Gastrocnemius medialis (tissue), 4 donors: ENCODE data around the gene ADRB2. TPM values are rescaled to one million over a fixed set of nuclear protein-coding genes. Genes with fewer than 3 reads are reported as not detected.

Source experiments
- ATAC-seq, 2 donors: fragments of 150-250 bp; one replicate each; pipeline ENCODE4 v1.9.1; 2016
- DNase-seq, 2 donors: peaks; one replicate each; pipeline ENCODE4 v3.0.0-alpha.2; 2019
- H3K27ac ChIP-seq, 4 donors: fragments of 200-600 bp; sonication (generic); 1 replicate in 1 of 4; 2 replicates in 3 of 4; pipeline ENCODE4 v1.5.1; 2016 to 2018; ENCODE audit warnings: mild to moderate bottlenecking in 2 of 4, moderate library complexity in 1 of 4
- H3K27me3 ChIP-seq, 3 donors: fragments of 200-600 bp; sonication (generic) in 2 of 3; 1 replicate in 1 of 3; 2 replicates in 2 of 3; pipeline versions ENCODE4 v1.5.1 to v1.6.0; 2016 to 2019; ENCODE audit warnings: mild to moderate bottlenecking in 1 of 3, moderate library complexity in 1 of 3
- H3K36me3 ChIP-seq, 2 donors: fragments of 200-600 bp; sonication (generic) in 1 of 2; one replicate each; pipeline ENCODE4 v1.5.1; 2017 to 2018
- H3K4me1 ChIP-seq, 2 donors: fragments of 200-600 bp; sonication (generic) in 1 of 2; one replicate each; pipeline ENCODE4 v1.5.1; 2016 to 2017; ENCODE audit warnings: mild to moderate bottlenecking in 2 of 2
- H3K4me3 ChIP-seq, 4 donors: fragments of 200-600 bp; sonication (generic) in 3 of 4; 1 replicate in 1 of 4; 2 replicates in 3 of 4; pipeline ENCODE4 v1.5.1; 2016 to 2019; ENCODE audit warnings: mild to moderate bottlenecking in 2 of 4
- H3K9me3 ChIP-seq, 3 donors: fragments of 200-600 bp; sonication (generic) in 2 of 3; 1 replicate in 1 of 3; 2 replicates in 2 of 3; pipeline ENCODE4 v1.5.1; 2016 to 2019
- CTCF ChIP-seq, 5 experiments: fragments of 450-650 bp in 3 of 5; fragments of 200-600 bp in 2 of 5; sonication (generic) in 2 of 5; IDR thresholded peaks in 4 of 5; conservative IDR thresholded peaks in 1 of 5; 1 replicate in 4 of 5; 2 replicates in 1 of 5; pipeline ENCODE4 v1.5.1; 2016 to 2019; ENCODE audit warnings: antibody characterized with exemption in 5 of 5, mild to moderate bottlenecking in 3 of 5, moderate library complexity in 3 of 5
- POLR2A ChIP-seq, 2 donors: fragments of 450-650 bp; IDR thresholded peaks; one replicate each; pipeline ENCODE4 v1.6.1; 2017; ENCODE audit warnings: antibody characterized with exemption in 2 of 2, mild to moderate bottlenecking in 2 of 2, moderate library complexity in 2 of 2
- in situ Hi-C, 4 donors: fragments of 200-750 bp; cut with MboI; loops; one replicate each; pipeline versions ENCODE4 v1.15.0 to v1.8.0; 2017; ENCODE audit warnings: low sequenced_read_pairs in 4 of 4
- intact Hi-C: fragments of 100-400 bp; cut with DNase I; formaldehyde crosslinking; loops from one replicate; pipeline ENCODE4 v1.15.1; 2023; ENCODE audit warnings: low total_unique reads
- total RNA-seq, 4 donors: library from RNA; depleted of rRNA; stranded (reverse); fragments of >200 nt; gene quantifications; one replicate each; pipeline versions ENCODE4 v1.1.0 to v1.2.3, GENCODE V29; 2016

Gene ADRB2
- total RNA-seq, 4 donors from 2014 or later, result 4.2 to 17.3 (median 6.8) TPM

- Histone ChIP-seq H3K4me3 (peak overlapping the region in 2 of 4 donors; percentile 27), H3K4me1 (peaks cover 19 to 27% of the 10 kb centered on the region in 2 donors), H3K27me3 (no peaks in the 10 kb centered on the region), H3K9me3 (no peaks in the 10 kb centered on the region), H3K27ac (no peak overlapping the region), H3K36me3 (no peaks in the 10 kb centered on the region)
- DNase-seq, result no peak
- in situ Hi-C loops, result loop anchor here in 2 of 4 donors (10.0 kb wide), 2 partner anchors 75 to 195 kb away; no protein-coding TSS in a partner anchor
- no peak for ATAC-seq
- TF ChIP-seq CTCF (IDR thresholded peaks at IDR 0.05 in 4 of 5, conservative IDR thresholded peaks at IDR 0.05 in 1 of 5) (no peak), POLR2A (IDR thresholded peaks at IDR 0.05) (no peak)
- intact Hi-C loops, result no loop called here
These were observed 16.5 kb upstream of the ADRB2 start for GRCh38 chr5:148809781-148810524.

DNA sequence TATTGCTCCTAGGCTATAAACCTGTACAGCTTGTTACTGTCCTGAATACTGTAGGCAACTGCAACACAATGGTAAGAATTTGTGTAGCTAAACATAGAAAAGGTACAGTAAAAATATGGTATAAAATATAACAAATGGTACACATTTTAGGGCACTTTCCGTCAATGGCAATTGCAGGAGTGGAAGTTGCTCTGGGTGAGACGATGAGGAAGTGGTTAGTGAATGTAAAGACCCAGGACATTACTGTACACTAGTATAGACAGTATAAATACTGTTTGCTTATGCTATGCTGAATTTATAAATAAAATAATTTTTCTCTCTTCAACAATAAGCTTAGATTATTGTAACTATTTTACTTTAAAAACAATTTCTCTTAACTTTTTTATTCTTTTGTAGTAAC lies 15.6 kb upstream of the ADRB2 start:
- TF ChIP-seq POLR2A (IDR thresholded peaks at IDR 0.05), result no peak
- TF ChIP-seq CTCF (IDR thresholded peaks at IDR 0.05 in 4 of 5, conservative IDR thresholded peaks at IDR 0.05 in 1 of 5), result no peak
- H3K36me3 ChIP-seq, result no peaks in the 10 kb centered on the region
- intact Hi-C loops (no loop called here), in situ Hi-C loops (loop anchor here in 2 of 4 donors (10.0 kb wide), 2 partner anchors 76 to 194 kb away; no protein-coding TSS in a partner anchor)
- H3K27ac ChIP-seq, result no peak overlapping the region
- H3K9me3 ChIP-seq, result no peaks in the 10 kb centered on the region
- H3K4me3 ChIP-seq, result no peak overlapping the region
- peaks cover 11 to 19% of the 10 kb centered on the region in 2 donors for H3K4me1 ChIP-seq
- no peaks in the 10 kb centered on the region for H3K27me3 ChIP-seq
- ATAC-seq, result no peak
- no peak for DNase-seq

GRCh38 chr5:148811756-148812155 lies 14.7 kb upstream of the ADRB2 start:
- intact Hi-C loops (no loop called here), in situ Hi-C loops (loop anchor here in 2 of 4 donors (10.0 kb wide), 2 partner anchors 77 to 193 kb away; no protein-coding TSS in a partner anchor)
- Histone ChIP-seq H3K27me3 (no peaks in the 10 kb centered on the region), H3K9me3 (no peaks in the 10 kb centered on the region), H3K4me1 (peaks cover 8 to 15% of the 10 kb centered on the region in 2 donors), H3K4me3 (no peak overlapping the region), H3K27ac (no peak overlapping the region), H3K36me3 (no peaks in the 10 kb centered on the region)
- TF ChIP-seq POLR2A (IDR thresholded peaks at IDR 0.05) (no peak), CTCF (IDR thresholded peaks at IDR 0.05 in 4 of 5, conservative IDR thresholded peaks at IDR 0.05 in 1 of 5) (no peak)
- DNase-seq, result no peak
- ATAC-seq, result no peak

- ATAC-seq (no peak), DNase-seq (no peak)
- intact Hi-C loops (no loop called here), in situ Hi-C loops (loop anchor here in 2 of 4 donors (10.0 kb wide), 2 partner anchors 80 to 190 kb away; no protein-coding TSS in a partner anchor)
- H3K36me3 ChIP-seq, result no peaks in the 10 kb centered on the region
- no peaks in the 10 kb centered on the region for H3K27me3 ChIP-seq
- no peaks in the 10 kb centered on the region for H3K9me3 ChIP-seq
- H3K27ac ChIP-seq, result no peak overlapping the region
- peaks cover 0 to 6% of the 10 kb centered on the region in 2 donors for H3K4me1 ChIP-seq
- TF ChIP-seq CTCF (IDR thresholded peaks at IDR 0.05 in 4 of 5, conservative IDR thresholded peaks at IDR 0.05 in 1 of 5), result no peak
- TF ChIP-seq POLR2A (IDR thresholded peaks at IDR 0.05), result no peak
- no peak overlapping the region for H3K4me3 ChIP-seq
These were observed 11.3 kb upstream of the ADRB2 start for GRCh38 chr5:148815086-148815485.
